Measurements from ENCODE around the gene IKZF2. TPM values are rescaled to one million over a fixed set of nuclear protein-coding genes. Genes with fewer than 3 reads are reported as not detected.

The IKZF2 gene
- total RNA-seq, 1 experiment from 2014 or later, result 1.6 TPM

DNA sequence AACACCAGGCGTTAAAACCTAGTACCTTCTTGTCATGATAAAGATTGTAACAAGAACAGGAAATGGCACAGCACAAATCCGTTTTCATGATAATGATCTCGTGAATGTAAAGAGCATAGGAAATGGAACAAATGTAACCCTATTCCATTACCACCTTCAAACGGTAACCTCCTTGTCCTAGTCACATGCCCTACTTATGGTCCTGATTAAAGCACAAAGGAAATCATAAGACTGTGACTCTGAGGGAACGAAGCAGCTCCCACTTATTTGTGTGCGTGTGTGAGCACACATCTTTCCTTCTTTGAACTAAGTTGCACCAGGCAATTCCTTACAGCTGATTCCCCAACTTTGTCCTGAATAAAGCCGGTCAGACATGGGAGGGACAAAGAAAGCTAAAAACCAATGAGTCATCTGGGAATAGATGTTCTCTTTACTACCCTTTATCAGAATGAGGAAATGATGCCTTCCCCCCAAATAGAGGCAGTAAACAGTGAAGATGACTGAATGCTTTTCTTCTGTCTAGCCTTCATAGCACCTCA is 192.6 kb downstream of the IKZF2 start:
- no peaks in the 10 kb centered on the region for H3K27me3 ChIP-seq (ENCODE audit: insufficient read depth, low read length)
- H3K9me2 ChIP-seq (ENCODE audit: insufficient read depth), result 0 out of 2 replicates have a peak, but pooled peaks cover 4% of the 10 kb centered on the region
- intact Hi-C loops (cut with micrococcal nuclease), result no loop called here
- no peak overlapping the region for H3K4me2 ChIP-seq (ENCODE audit: low read length)
- no peak overlapping the region for H3K4me3 ChIP-seq (replicated peaks in 1 of 2; ENCODE audit: low read depth in 1 of 2, low read length in 2 of 2)
- ChIA-PET RAD21 (ENCODE audit: low non-redundant PET in 1 of 2, low total read pairs in 2 of 2, uncharacterized antibody in 2 of 2, unreplicated experiment in 2 of 2) (no interaction called here), CTCF (no interaction called here), POLR2A (no interaction called here)
- no peaks in the 10 kb centered on the region for H3K9me3 ChIP-seq (ENCODE audit: control insufficient read depth in 1 of 2, insufficient read depth in 1 of 2, low read depth in 1 of 2, low read length in 2 of 2)
- no peak overlapping the region for H3K9ac ChIP-seq (ENCODE audit: low read length)
- DNase-seq (ENCODE audit: low read depth, low spot score), result no peak
- no peaks in the 10 kb centered on the region for H3K79me2 ChIP-seq (ENCODE audit: insufficient read depth, low read length)
- no peaks in the 10 kb centered on the region; a peak in 1 of 4 replicates for H3K4me1 ChIP-seq (ENCODE audit: control insufficient read depth in 1 of 2, insufficient read depth in 2 of 2, low read length in 2 of 2)
- H2AFZ ChIP-seq (ENCODE audit: low read depth, low read length, poor library complexity, severe bottlenecking), result no peak overlapping the region
- H3K36me3 ChIP-seq (ENCODE audit: control insufficient read depth in 1 of 2, insufficient read depth in 2 of 2, low read length in 2 of 2), result no peaks in the 10 kb centered on the region
- no peaks in the 10 kb centered on the region for H4K20me1 ChIP-seq (ENCODE audit: insufficient read depth)
- ATAC-seq, result no peak
- no peak overlapping the region for H3K27ac ChIP-seq (ENCODE audit: low read depth, low read length)
- no peak for TF ChIP-seq RAD21 (IDR thresholded peaks at IDR 0.05; ENCODE audit: low read depth)
- no peak for TF ChIP-seq POLR2A (IDR thresholded peaks at IDR 0.05; ENCODE audit: borderline replicate concordance, extremely low read depth, insufficient read depth, insufficient read length)
- no peak for TF ChIP-seq ELF1 (IDR thresholded peaks at IDR 0.05; ENCODE audit: borderline replicate concordance, low read depth)
- no peak for TF ChIP-seq TCF7L2 (IDR thresholded peaks at IDR 0.05; ENCODE audit: borderline replicate concordance, extremely low read depth, insufficient read depth, insufficient read length)
- TF ChIP-seq CBX3 (IDR thresholded peaks at IDR 0.05; ENCODE audit: low read depth), result no peak
- no peak for TF ChIP-seq SRF (IDR thresholded peaks at IDR 0.05; ENCODE audit: low read depth)
- no peak for TF ChIP-seq EZH2phosphoT487 (IDR thresholded peaks at IDR 0.05; ENCODE audit: borderline replicate concordance)
- TF ChIP-seq EGR1 (IDR thresholded peaks at IDR 0.05; ENCODE audit: low read depth), result no peak
- no peak for TF ChIP-seq EZH2 (IDR thresholded peaks at IDR 0.05)
- no peak for TF ChIP-seq JUND (IDR thresholded peaks at IDR 0.05)
- TF ChIP-seq, protein P1, sequence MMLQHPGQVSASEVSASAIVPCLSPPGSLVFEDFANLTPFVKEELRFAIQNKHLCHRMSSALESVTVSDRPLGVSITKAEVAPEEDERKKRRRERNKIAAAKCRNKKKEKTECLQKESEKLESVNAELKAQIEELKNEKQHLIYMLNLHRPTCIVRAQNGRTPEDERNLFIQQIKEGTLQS (IDR thresholded peaks at IDR 0.05), result no peak
- TF ChIP-seq POLR2AphosphoS5 (IDR thresholded peaks at IDR 0.05; ENCODE audit: low read depth, low read length), result no peak
- BruUV-seq (replicated peaks), result no TSS peak

DNA sequence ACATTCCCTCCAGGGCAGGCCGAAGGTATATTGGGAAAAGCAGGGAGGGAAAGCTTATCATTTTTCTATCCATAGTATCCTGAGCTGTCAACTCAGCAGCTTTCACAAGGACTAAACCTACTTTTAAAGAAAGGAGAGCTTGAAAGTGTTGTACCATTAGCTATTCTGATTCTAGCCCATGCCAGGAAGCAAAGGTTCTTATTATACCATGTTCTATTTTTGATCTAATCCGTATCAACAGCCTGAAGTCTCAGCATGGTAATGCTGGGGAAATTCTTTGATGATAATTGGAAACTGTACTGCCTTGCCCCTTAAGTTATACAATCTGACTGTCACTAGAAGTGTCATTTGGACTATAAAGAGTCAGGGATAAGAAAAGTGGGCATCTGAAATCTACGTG is 193.3 kb downstream of the IKZF2 start:
- Histone ChIP-seq H3K27me3 (ENCODE audit: insufficient read depth, low read length) (no peaks in the 10 kb centered on the region), H3K36me3 (ENCODE audit: control insufficient read depth in 1 of 2, insufficient read depth in 2 of 2, low read length in 2 of 2) (no peaks in the 10 kb centered on the region), H3K27ac (ENCODE audit: low read depth, low read length) (no peak overlapping the region), H2AFZ (ENCODE audit: low read depth, low read length, poor library complexity, severe bottlenecking) (no peak overlapping the region), H3K4me3 (replicated peaks in 1 of 2; ENCODE audit: low read depth in 1 of 2, low read length in 2 of 2) (no peak overlapping the region), H3K9me3 (ENCODE audit: control insufficient read depth in 1 of 2, insufficient read depth in 1 of 2, low read depth in 1 of 2, low read length in 2 of 2) (no peaks in the 10 kb centered on the region), H3K4me1 (ENCODE audit: control insufficient read depth in 1 of 2, insufficient read depth in 2 of 2, low read length in 2 of 2) (no peaks in the 10 kb centered on the region; a peak in 1 of 4 replicates), H3K79me2 (ENCODE audit: insufficient read depth, low read length) (no peaks in the 10 kb centered on the region), H3K9me2 (ENCODE audit: insufficient read depth) (0 out of 2 replicates have a peak, but pooled peaks cover 4% of the 10 kb centered on the region), H3K4me2 (ENCODE audit: low read length) (no peak overlapping the region), H4K20me1 (ENCODE audit: insufficient read depth) (no peaks in the 10 kb centered on the region), H3K9ac (ENCODE audit: low read length) (no peak overlapping the region)
- POLR2A ChIA-PET, result no interaction called here
- BruUV-seq (replicated peaks), result no TSS peak
- no peak for DNase-seq (ENCODE audit: low read depth, low spot score)
- intact Hi-C loops (cut with micrococcal nuclease), result no loop called here
- CTCF ChIA-PET, result no interaction called here
- ATAC-seq, result no peak
- RAD21 ChIA-PET (ENCODE audit: low non-redundant PET in 1 of 2, low total read pairs in 2 of 2, uncharacterized antibody in 2 of 2, unreplicated experiment in 2 of 2), result no interaction called here
- no peak for TF ChIP-seq RAD21 (IDR thresholded peaks at IDR 0.05; ENCODE audit: low read depth)
- TF ChIP-seq POLR2AphosphoS5 (IDR thresholded peaks at IDR 0.05; ENCODE audit: low read depth, low read length), result no peak
- TF ChIP-seq, protein P2, sequence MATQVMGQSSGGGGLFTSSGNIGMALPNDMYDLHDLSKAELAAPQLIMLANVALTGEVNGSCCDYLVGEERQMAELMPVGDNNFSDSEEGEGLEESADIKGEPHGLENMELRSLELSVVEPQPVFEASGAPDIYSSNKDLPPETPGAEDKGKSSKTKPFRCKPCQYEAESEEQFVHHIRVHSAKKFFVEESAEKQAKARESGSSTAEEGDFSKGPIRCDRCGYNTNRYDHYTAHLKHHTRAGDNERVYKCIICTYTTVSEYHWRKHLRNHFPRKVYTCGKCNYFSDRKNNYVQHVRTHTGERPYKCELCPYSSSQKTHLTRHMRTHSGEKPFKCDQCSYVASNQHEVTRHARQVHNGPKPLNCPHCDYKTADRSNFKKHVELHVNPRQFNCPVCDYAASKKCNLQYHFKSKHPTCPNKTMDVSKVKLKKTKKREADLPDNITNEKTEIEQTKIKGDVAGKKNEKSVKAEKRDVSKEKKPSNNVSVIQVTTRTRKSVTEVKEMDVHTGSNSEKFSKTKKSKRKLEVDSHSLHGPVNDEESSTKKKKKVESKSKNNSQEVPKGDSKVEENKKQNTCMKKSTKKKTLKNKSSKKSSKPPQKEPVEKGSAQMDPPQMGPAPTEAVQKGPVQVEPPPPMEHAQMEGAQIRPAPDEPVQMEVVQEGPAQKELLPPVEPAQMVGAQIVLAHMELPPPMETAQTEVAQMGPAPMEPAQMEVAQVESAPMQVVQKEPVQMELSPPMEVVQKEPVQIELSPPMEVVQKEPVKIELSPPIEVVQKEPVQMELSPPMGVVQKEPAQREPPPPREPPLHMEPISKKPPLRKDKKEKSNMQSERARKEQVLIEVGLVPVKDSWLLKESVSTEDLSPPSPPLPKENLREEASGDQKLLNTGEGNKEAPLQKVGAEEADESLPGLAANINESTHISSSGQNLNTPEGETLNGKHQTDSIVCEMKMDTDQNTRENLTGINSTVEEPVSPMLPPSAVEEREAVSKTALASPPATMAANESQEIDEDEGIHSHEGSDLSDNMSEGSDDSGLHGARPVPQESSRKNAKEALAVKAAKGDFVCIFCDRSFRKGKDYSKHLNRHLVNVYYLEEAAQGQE (IDR thresholded peaks at IDR 0.05; ENCODE audit: low read depth), result no peak
- TF ChIP-seq, protein P3, sequence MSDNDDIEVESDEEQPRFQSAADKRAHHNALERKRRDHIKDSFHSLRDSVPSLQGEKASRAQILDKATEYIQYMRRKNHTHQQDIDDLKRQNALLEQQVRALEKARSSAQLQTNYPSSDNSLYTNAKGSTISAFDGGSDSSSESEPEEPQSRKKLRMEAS (IDR thresholded peaks at IDR 0.05), result no peak
- TF ChIP-seq SP1 (IDR thresholded peaks at IDR 0.05; ENCODE audit: low read depth), result no peak
- TF ChIP-seq JUND (IDR thresholded peaks at IDR 0.05), result no peak
- TF ChIP-seq FOSL1 (IDR thresholded peaks at IDR 0.05; ENCODE audit: low read depth), result no peak
- no peak for TF ChIP-seq EGR1 (IDR thresholded peaks at IDR 0.05; ENCODE audit: low read depth)
- TF ChIP-seq, protein P4, sequence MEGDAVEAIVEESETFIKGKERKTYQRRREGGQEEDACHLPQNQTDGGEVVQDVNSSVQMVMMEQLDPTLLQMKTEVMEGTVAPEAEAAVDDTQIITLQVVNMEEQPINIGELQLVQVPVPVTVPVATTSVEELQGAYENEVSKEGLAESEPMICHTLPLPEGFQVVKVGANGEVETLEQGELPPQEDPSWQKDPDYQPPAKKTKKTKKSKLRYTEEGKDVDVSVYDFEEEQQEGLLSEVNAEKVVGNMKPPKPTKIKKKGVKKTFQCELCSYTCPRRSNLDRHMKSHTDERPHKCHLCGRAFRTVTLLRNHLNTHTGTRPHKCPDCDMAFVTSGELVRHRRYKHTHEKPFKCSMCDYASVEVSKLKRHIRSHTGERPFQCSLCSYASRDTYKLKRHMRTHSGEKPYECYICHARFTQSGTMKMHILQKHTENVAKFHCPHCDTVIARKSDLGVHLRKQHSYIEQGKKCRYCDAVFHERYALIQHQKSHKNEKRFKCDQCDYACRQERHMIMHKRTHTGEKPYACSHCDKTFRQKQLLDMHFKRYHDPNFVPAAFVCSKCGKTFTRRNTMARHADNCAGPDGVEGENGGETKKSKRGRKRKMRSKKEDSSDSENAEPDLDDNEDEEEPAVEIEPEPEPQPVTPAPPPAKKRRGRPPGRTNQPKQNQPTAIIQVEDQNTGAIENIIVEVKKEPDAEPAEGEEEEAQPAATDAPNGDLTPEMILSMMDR (IDR thresholded peaks at IDR 0.05 in 2 of 3, conservative IDR thresholded peaks at IDR 0.05 in 1 of 3; ENCODE audit: borderline replicate concordance in 1 of 3, insufficient read depth in 1 of 3, low read depth in 2 of 3, low read length in 2 of 3), result no peak
